Duodenal mucosa (tissue), 2 donors: ENCODE measurements around the gene TRMT61A.

Experiments used
- H3K27ac ChIP-seq: one replicate; pipeline ENCODE4 v1.7.0; 2013; ENCODE audit warnings: low read depth, low read length
- H3K27me3 ChIP-seq, 2 donors: one replicate each; pipeline ENCODE4 v1.7.0; 2013; ENCODE audit warnings: low read length in 2 of 2, control low read depth in 1 of 2; ENCODE audit not compliant: insufficient read depth in 2 of 2, control insufficient read depth in 1 of 2
- H3K36me3 ChIP-seq, 2 donors: one replicate each; pipeline ENCODE4 v1.7.0; 2013; ENCODE audit warnings: low read length in 2 of 2, control low read depth in 1 of 2; ENCODE audit not compliant: insufficient read depth in 2 of 2, control insufficient read depth in 1 of 2
- H3K4me1 ChIP-seq, 2 donors: one replicate each; pipeline ENCODE4 v1.7.0; 2013; ENCODE audit warnings: low read length in 2 of 2, control low read depth in 1 of 2; ENCODE audit not compliant: insufficient read depth in 2 of 2, control insufficient read depth in 1 of 2
- H3K4me3 ChIP-seq, 2 donors: one replicate each; pipeline ENCODE4 v1.7.0; 2013; ENCODE audit warnings: low read length in 2 of 2, low read depth in 1 of 2
- H3K9ac ChIP-seq, 2 donors: one replicate each; pipeline ENCODE4 v1.7.0; 2013; ENCODE audit warnings: low read length in 2 of 2, low read depth in 1 of 2
- H3K9me3 ChIP-seq, 2 donors: one replicate each; pipeline ENCODE4 v1.7.0; 2013; ENCODE audit warnings: low read length in 2 of 2, control low read depth in 1 of 2; ENCODE audit not compliant: control insufficient read depth in 1 of 2

The TRMT61A gene

DNA sequence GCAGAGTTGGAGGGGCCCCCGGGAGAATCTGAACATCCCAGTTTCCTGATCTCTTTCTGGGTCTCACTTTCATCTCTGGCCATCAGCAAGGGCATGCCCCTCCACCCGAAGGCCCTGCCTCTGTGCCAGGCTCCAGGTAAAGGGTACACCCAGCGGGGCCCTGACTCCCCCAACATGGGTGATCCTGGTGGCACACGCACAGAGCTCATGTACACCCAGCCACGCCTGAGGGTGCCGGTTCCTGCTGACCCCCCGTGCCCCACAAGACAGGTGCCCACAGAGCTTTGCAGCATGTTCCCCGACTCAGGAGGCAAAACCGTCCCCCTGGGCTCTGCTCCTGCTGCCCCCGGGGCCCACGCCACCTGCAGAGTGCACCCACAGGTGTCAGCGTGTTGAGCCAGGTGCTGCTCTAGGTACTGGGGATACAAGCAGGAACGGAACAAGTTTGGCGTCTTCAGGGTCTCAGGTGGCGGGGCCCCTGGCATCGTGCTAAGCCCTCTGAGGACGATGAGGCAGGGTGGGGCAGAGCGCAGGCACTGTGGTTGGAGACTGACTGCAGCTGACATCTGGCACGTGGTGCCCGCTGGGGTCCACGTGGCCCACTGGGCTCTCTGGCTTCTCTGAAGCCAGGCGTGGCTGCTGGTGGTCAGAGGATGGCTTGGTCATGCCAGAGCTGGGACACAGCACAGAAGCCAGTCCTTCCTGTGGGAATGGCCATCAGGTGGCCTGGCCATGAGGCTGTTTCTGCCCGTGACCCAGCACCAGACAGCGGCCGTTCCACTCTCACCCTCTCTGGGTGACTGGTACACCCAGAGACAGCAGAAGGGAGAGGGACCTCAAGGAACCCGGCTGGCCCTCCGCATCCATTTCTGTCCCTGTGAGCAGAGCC, 19.7 kb downstream of the TRMT61A start:
- Histone ChIP-seq H3K4me3 (no peak overlapping the region), H3K36me3 (no peaks in the 10 kb centered on the region), H3K9me3 (no peaks in the 10 kb centered on the region), H3K27ac (no peak overlapping the region), H3K4me1 (peaks cover 0 to 6% of the 10 kb centered on the region in 2 donors), H3K9ac (no peak overlapping the region), H3K27me3 (no peaks in the 10 kb centered on the region)

DNA sequence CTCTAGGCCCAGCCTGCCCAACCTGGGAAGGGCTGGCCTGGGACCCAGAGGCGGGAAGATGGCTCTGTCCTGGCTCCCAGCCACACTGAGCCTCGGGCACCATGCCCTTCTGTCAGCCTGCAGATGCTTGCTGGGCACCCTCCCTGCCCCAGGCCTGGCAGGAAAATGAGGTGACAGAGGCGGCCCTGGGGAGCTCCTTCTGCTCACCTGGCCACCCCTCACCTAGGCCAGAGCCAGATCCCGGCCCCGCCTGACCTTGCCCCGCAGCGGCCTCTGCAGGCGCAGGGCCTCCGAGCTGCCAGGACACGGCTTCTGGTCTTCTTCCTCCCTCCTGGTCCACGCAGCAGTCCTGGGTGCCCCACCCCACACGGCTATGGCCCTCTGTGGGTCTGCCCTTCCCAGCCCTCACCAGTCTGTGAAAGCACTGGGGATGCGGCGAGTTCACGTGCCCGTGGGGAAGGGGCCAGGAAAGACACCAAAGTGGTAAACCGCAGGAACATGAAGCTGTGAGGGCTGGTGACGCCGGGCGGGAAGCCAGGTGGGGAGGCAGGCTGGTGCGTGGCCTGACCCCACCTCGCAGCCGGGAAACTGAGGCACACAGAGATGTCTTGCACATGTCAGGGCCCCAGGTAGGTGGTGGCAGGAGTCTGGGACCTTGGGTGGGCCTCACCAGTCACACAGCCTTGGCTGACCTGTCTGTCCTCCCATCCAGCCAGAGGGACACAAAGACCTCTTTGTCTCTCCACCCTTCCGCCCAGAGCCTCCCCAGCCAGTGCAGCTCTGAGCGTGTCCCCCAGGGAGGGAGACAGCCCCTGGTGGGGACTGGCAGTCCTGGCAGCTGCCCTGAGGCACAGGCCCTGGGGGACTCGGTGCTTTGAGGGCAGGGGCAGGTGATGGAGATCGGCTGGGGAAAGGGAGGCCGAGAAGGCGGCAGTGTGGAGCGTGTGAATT, 20.6 kb downstream of the TRMT61A start:
- Histone ChIP-seq H3K27ac (no peak overlapping the region), H3K4me1 (peaks cover 0 to 2% of the 10 kb centered on the region in 2 donors), H3K9ac (no peak overlapping the region), H3K36me3 (no peaks in the 10 kb centered on the region), H3K9me3 (no peaks in the 10 kb centered on the region), H3K27me3 (no peaks in the 10 kb centered on the region), H3K4me3 (no peak overlapping the region)

DNA sequence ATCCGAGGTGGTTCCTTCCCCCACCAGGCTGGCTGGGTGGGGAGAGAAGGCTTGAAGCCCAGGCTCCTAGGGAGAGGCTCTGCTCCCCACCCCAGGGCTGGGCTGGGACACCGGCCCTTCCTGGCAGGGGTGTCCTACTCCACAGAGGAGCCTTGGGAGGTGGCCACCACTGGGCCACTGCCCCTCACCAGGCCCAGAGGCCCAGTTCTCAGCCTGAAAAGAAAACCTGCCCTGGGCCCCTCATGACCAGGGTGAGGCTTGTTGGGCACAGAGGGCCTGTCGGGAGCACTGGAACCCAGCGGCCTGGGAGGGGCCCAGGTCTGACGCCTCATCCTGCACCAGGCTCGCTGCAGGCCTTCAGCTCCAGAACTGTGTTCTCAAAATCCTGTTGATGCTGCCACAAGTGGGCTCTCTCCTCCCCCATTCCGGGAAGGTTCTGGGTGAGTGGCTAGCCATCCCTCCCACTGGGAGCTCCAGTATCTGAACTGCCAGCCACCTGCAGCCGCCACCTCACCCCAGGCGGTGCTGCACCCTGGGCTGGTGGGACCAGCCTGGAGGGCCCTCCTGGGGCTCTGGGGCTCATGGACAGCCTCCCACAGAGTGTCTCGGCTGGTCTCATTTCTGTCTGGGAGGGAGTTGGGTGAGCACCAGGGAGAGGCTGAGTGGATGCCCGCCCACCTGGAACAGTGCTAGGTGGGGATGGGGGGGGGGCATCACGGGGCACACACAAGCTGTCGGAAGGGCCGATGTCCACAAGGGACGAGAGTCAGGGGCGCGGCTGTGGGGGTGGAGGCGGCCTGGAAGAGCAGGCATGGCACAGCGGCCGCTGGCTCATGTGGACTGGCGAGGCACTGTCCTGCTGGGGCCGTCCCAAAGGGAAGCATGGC, 21.7 kb downstream of the TRMT61A start:
- Histone ChIP-seq H3K36me3 (no peaks in the 10 kb centered on the region), H3K27ac (peak overlapping the region; percentile 20), H3K9me3 (no peaks in the 10 kb centered on the region), H3K9ac (no peak overlapping the region), H3K27me3 (no peaks in the 10 kb centered on the region), H3K4me3 (no peak overlapping the region), H3K4me1 (peaks cover 0 to 2% of the 10 kb centered on the region in 2 donors)

DNA sequence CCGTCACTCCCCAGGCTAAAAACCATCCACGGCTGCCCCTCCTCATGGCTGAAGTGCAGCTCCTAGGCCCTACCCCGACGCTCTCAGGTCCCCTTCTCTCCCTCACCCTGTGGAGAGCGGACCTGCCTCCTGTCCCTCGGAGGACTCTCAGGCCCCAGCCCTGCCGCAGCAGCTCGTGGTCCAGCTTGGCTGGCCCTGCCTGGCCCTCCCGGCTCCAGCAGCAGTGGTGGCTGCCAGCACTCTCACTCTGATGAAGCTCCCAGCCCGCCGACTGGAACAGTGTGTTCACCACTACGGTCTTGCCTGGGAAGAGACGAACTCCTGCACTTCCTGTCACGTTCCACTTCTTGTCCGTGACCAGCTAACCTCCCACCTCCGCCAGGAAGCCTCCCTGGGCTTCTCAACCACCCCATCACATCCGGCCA, 22.4 kb downstream of the TRMT61A start:
- Histone ChIP-seq H3K9ac (no peak overlapping the region), H3K4me3 (no peak overlapping the region), H3K36me3 (no peaks in the 10 kb centered on the region), H3K4me1 (peaks cover 0 to 2% of the 10 kb centered on the region in 2 donors), H3K27me3 (no peaks in the 10 kb centered on the region), H3K27ac (peak overlapping the region; percentile 27), H3K9me3 (no peaks in the 10 kb centered on the region)

DNA sequence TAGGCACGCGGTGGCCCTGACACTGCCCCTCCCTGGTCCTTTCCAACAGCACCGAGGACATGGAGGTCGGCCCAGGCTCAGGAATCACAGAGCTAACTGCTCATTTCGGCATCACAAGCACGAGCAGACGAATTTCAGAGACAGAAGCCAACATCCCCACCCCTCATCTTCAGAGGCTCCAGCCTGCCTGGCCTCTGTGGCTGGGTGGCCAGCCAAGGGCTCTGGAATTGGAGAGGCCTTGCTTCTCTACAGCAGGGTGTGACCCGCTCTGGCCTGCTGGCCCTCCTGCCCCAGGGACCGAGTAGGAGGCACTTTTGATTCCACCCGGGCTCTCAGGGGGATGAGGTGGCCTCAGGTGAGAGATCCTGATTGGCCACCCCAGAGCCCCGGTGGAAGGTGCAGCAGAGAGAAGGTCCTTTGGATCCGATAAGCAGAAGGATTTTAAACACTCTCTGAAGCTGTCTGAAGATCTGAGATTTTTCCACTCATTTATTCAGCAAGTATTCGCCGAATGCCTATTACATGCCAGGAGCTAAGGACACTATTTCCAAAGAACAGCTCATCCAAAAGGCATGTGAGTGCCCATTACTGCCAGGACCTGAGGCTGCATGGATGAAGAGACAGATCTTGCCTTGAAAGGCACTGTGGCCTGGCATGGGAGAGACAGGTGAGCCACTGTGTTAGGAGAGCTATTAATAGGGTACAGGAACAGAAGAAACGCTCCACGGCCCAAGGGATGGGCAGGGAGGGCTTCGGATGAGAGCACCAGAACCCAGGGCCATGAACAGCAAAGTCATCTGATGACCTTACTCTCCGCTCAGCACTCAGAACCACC, 23.2 kb downstream of the TRMT61A start:
- Histone ChIP-seq H3K36me3 (no peaks in the 10 kb centered on the region), H3K4me1 (no peaks in the 10 kb centered on the region), H3K9me3 (no peaks in the 10 kb centered on the region), H3K9ac (no peak overlapping the region), H3K4me3 (no peak overlapping the region), H3K27ac (no peak overlapping the region), H3K27me3 (no peaks in the 10 kb centered on the region)

DNA sequence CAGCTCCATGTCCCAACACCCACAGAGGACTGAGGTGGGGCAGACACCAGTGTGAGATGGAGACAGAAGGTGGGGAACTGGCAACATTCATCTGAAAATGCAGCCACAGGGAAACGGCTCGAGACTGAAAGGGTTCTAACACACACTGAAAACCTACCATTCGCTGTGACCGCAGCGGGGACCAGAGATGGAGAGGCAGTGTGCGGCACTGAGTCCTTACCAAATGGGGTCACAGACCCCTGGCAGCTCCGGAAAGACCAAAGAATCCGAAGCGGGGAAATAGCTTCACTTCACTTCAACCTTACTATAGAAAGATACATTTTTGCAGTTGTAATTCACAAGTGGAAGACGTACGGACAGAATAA, 23.8 kb downstream of the TRMT61A start:
- no peaks in the 10 kb centered on the region for H3K9me3 ChIP-seq
- no peak overlapping the region for H3K27ac ChIP-seq
- H3K9ac ChIP-seq: no peak overlapping the region
- H3K27me3 ChIP-seq: no peaks in the 10 kb centered on the region
- H3K4me1 ChIP-seq: no peaks in the 10 kb centered on the region
- H3K4me3 ChIP-seq: no peak overlapping the region
- H3K36me3 ChIP-seq: no peaks in the 10 kb centered on the region

DNA sequence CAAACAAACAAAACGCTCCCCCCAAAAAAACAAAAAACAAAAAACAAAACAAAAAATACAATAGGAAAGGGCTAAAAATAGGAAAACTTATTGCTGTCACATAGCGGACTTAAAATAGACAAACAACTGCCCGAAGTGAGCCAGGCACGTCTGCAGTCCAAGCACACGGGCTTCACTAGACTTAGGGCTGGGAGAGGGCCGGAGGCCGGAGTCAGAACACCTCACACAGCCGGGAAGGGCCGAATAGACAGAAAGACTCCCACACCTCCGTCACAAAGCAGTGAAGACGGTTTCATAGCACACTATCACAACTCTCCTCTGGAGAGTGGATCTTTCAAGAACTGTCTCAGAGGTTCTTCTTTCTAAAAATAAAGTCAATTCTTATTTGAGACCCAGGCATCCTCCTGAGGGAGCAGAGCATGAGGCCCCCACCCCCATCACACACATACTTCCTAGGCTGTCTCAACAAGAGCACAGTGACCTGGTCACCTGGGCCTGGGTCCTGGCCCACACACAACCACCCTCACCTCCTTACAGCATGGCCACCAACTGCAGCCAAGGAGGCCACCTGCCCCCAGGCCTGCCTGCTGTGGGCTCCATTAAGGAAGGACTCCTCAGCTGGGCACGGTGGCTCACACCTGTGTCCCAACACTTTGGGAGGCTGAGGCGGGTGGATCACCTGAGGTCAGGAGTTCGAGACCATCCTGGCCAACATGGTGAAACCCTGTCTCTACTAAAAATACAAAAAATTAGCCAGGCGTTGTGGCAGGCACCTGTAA, 26.8 kb downstream of the TRMT61A start:
- peaks cover 14 to 15% of the 10 kb centered on the region in 2 donors for H3K4me1 ChIP-seq
- H3K27me3 ChIP-seq: no peaks in the 10 kb centered on the region
- H3K9me3 ChIP-seq: no peaks in the 10 kb centered on the region
- H3K9ac ChIP-seq: no peak overlapping the region
- no peak overlapping the region for H3K27ac ChIP-seq
- peaks cover 6 to 25% of the 10 kb centered on the region in 2 donors for H3K36me3 ChIP-seq
- H3K4me3 ChIP-seq: no peak overlapping the region

DNA sequence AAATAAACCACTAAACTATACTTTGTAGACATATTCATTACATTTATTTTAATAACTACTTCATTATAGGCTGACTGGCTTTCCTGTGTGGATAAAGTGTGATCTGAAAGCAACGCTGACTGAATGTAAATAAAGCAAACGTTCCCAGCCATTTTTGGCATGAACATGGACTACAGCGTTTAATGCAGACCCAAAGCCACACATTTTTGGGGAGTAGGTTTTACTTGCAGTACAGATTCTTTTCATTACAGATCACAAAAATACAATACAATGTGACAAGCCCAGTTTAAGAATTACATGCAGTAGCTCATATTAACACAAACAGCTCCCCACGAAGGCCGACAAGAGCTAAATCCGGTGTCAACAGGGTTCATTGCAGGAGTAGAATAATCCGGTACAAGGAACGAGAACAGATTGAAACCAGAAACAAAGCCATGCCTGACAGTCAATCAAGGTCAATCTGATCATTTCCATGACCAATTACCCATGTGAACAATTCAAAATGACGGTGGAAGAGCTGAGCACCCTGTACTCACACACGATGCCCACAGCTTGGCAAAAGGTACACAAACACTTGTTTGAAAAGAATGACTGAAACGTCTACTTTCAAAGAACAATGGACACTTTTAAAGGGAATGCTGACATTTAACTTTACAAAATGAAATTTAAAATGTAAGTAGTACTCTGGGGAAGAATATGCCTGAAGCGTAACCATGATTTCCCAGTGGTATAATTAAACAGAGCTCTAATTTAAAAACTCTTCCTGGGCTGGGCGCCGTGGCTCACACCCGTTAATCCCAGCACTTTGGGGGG, 28.2 kb downstream of the TRMT61A start:
- no peak overlapping the region for H3K9ac ChIP-seq

More for the DNA sequence above, 28.2 kb downstream of the TRMT61A start:
- H3K4me3 ChIP-seq: no peak overlapping the region
- peaks cover 26 to 27% of the 10 kb centered on the region in 2 donors for H3K4me1 ChIP-seq
- peaks cover 6 to 25% of the 10 kb centered on the region in 2 donors for H3K36me3 ChIP-seq
- no peak overlapping the region for H3K27ac ChIP-seq
- H3K27me3 ChIP-seq: no peaks in the 10 kb centered on the region
- no peaks in the 10 kb centered on the region for H3K9me3 ChIP-seq
